GM12801 (cell line): Measurements from ENCODE around the gene ZNF132.

Source experiments
- CTCF ChIP-seq: IDR thresholded peaks from one replicate; pipeline ENCODE4 v1.5.1; 2011; ENCODE audit warnings: control low read depth; ENCODE audit not compliant: insufficient read length; ENCODE audit errors: extremely low read depth

The ZNF132 gene

GRCh38 chr19:58471736-58472135 is 31.8 kb upstream of the ZNF132 start:
- no peak for TF ChIP-seq CTCF

GRCh38 chr19:58469241-58470013 is 29.5 kb upstream of the ZNF132 start:
- no peak for TF ChIP-seq CTCF

GRCh38 chr19:58468216-58468839 is 28.4 kb upstream of the ZNF132 start:
- TF ChIP-seq CTCF, result no peak

GRCh38 chr19:58466760-58467589 is 27.0 kb upstream of the ZNF132 start, which contains the start of gene ZNF324:
ZNF324 (plus strand) TSS chr19:58467080; CDS start chr19:58469186, 2,106 bp downstream.
- no peak for TF ChIP-seq CTCF

- TF ChIP-seq CTCF, result no peak
These were observed 26.3 kb upstream of the ZNF132 start for GRCh38 chr19:58466089-58466759.

- no peak for TF ChIP-seq CTCF
These were observed 20.1 kb upstream of the ZNF132 start for GRCh38 chr19:58460039-58460438.

- TF ChIP-seq CTCF, result no peak
These were observed 16.2 kb upstream of the ZNF132 start for GRCh38 chr19:58456111-58456510.
